H1 (cell line): Measurements from ENCODE around the gene GIPC1. TPM values are rescaled to one million over a fixed set of nuclear protein-coding genes. Genes with fewer than 3 reads are reported as not detected.

Source experiments
- CEBPB ChIP-seq: IDR thresholded peaks from 2 replicates; pipeline ENCODE4 v1.6.1; 2012; ENCODE audit warnings: low read depth, low read length
- CHD7 ChIP-seq: fragments of 300-600 bp; sonication (generic); IDR thresholded peaks from 2 replicates; pipeline ENCODE4 v1.7.1; 2012; ENCODE audit warnings: low read length, moderate library complexity, mild to moderate bottlenecking, inconsistent platforms; ENCODE audit not compliant: insufficient replicate concordance
- CTBP2 ChIP-seq: IDR thresholded peaks from 2 replicates; pipeline ENCODE4 v1.7.0; 2011; ENCODE audit warnings: borderline replicate concordance, mild to moderate bottlenecking, moderate library complexity, mixed read lengths, low read length; ENCODE audit not compliant: insufficient read depth, insufficient read length
- HDAC2 ChIP-seq, 2 experiments: fragments of 300-600 bp in 1 of 2; sonication (generic) in 1 of 2; IDR thresholded peaks; 2 replicates each; pipeline ENCODE4 v1.6.1; 2011 to 2012; ENCODE audit warnings: low read depth in 2 of 2, low read length in 2 of 2, mild to moderate bottlenecking in 2 of 2, moderate library complexity in 2 of 2, borderline replicate concordance in 1 of 2, inconsistent platforms in 1 of 2
- KDM4A ChIP-seq: IDR thresholded peaks from one replicate; pipeline ENCODE4 v1.7.1; 2012; ENCODE audit warnings: low read depth, mild to moderate bottlenecking, moderate library complexity, low read length, inconsistent platforms; ENCODE audit not compliant: severe bottlenecking
- MAX ChIP-seq: IDR thresholded peaks from 2 replicates; pipeline ENCODE4 v1.6.1; 2012; ENCODE audit warnings: inconsistent platforms
- PHF8 ChIP-seq: fragments of 200-600 bp; sonication (generic); conservative IDR thresholded peaks from 2 replicates; pipeline ENCODE4 v1.7.1; 2012; ENCODE audit warnings: low read depth, mild to moderate bottlenecking, inconsistent platforms, low read length, moderate library complexity
- SIN3A ChIP-seq, 2 experiments: IDR thresholded peaks in 1 of 2; conservative IDR thresholded peaks in 1 of 2; 2 replicates each; pipeline ENCODE4 v1.6.1; 2011 to 2012; ENCODE audit warnings: low read length in 2 of 2, improper control_type of control experiment in 1 of 2, low read depth in 1 of 2, mild to moderate bottlenecking in 1 of 2
- SRF ChIP-seq: IDR thresholded peaks from 2 replicates; pipeline ENCODE4 v1.6.1; 2011; ENCODE audit warnings: mild to moderate bottlenecking, low read depth, low read length, moderate library complexity
- polyA plus RNA-seq, 7 experiments: library from polyadenylated mRNA; depleted of rRNA in 3 of 7; stranded (reverse) in 5 of 7; unstranded in 2 of 7; fragments of >200 nt in 5 of 7; fragments of 200-250 nt in 2 of 7; gene quantifications; 1 replicate in 5 of 7; 2 replicates in 1 of 7; 4 replicates in 1 of 7; pipeline versions ENCODE4 v1.2.1 to v1.2.3, GENCODE V29; 2011 to 2013; ENCODE audit warnings: missing spikeins in 2 of 7, mixed read lengths in 2 of 7
- total RNA-seq: library from RNA; stranded (reverse); fragmentation: NEBNext Ultra II Directional; extraction: Animal tissue kit (Norgen Biotek cat#: 25700); gene quantifications from 2 replicates; pipeline ENCODE4 v1.2.1, GENCODE V29; 2021

The GIPC1 gene
- total and polyA plus RNA-seq, 2 of the 8 experiments (the other 6 are each of a cell fraction or from before 2014, with no cell fraction given): 65.6 to 72.0 TPM

- no peak for TF ChIP-seq CHD7
- no peak for TF ChIP-seq CTBP2
- TF ChIP-seq PHF8: peak; percentile 76
- TF ChIP-seq HDAC2 (IDR thresholded peaks at IDR 0.05; ENCODE audit: borderline replicate concordance in 1 of 2, low read depth in 2 of 2, low read length in 2 of 2): peak; percentile 78 to 81; a peak in 3 of 4 replicates
- no peak for TF ChIP-seq CEBPB
- no peak for TF ChIP-seq SIN3A (conservative IDR thresholded peaks at IDR 0.05 in 1 of 2, IDR thresholded peaks at IDR 0.05 in 1 of 2; ENCODE audit: low read depth in 1 of 2, low read length in 2 of 2)
- TF ChIP-seq KDM4A: peak; percentile 75
- TF ChIP-seq MAX: peak; percentile 93
- TF ChIP-seq SRF: no peak
Observed at GRCh38 chr19:14472202-14472938, 23.6 kb downstream of the GIPC1 start (continued).
